ENCODE results near the gene G3BP1. TPM values are rescaled to one million over a fixed set of nuclear protein-coding genes. Genes with fewer than 3 reads are reported as not detected.

Gene G3BP1
- total and polyA plus RNA-seq, 2 of the 13 experiments (the other 11 are each of a cell fraction or from before 2014, with no cell fraction given), result 36.7 to 320 TPM

DNA sequence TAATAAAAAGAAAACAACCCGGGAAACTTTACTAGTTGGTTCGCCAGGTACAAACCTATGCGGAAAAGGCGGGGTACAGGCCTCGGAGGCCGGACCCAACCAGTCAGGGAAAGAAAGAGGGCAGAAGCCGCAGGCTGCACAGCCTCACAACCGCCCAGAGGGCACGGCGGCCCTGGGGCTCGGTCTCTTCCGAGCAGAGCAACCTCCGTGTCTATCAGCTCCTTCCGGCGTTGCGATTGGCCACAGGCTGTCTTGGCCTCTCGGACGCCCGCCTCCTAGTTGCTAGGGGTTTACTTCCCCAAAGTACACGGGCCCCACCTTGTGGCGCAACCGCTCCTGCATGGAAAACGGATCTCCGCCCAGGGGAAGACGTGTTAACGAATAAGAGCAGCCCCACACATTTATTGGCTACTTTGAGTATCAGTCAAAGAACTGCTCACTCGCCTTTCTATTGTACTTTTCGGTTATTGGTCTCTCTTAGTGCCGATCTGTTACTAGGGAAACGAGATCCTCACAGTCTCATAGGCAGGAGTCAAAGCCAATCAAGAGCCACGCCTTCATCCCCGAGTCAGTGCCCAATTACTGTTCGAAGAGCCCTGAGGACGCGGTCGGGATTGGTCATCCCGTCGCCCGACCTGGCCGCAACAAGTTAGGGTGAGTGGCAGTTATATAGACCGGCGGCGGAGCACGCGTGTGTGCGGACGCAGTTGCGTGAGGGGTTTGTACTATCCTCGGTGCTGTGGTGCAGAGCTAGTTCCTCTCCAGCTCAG is at the start of gene G3BP1 (continued):
- TF ChIP-seq ASH2L (IDR thresholded peaks at IDR 0.05; ENCODE audit: insufficient read length, low read depth, low read length), result peak; percentile 56
- TF ChIP-seq ZNF24 (IDR thresholded peaks at IDR 0.05), result no peak
- TF ChIP-seq, protein P1, sequence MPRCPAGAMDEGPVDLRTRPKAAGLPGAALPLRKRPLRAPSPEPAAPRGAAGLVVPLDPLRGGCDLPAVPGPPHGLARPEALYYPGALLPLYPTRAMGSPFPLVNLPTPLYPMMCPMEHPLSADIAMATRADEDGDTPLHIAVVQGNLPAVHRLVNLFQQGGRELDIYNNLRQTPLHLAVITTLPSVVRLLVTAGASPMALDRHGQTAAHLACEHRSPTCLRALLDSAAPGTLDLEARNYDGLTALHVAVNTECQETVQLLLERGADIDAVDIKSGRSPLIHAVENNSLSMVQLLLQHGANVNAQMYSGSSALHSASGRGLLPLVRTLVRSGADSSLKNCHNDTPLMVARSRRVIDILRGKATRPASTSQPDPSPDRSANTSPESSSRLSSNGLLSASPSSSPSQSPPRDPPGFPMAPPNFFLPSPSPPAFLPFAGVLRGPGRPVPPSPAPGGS (CRISPR knock-in tag; IDR thresholded peaks at IDR 0.05), result no peak
- TF ChIP-seq, protein P2, sequence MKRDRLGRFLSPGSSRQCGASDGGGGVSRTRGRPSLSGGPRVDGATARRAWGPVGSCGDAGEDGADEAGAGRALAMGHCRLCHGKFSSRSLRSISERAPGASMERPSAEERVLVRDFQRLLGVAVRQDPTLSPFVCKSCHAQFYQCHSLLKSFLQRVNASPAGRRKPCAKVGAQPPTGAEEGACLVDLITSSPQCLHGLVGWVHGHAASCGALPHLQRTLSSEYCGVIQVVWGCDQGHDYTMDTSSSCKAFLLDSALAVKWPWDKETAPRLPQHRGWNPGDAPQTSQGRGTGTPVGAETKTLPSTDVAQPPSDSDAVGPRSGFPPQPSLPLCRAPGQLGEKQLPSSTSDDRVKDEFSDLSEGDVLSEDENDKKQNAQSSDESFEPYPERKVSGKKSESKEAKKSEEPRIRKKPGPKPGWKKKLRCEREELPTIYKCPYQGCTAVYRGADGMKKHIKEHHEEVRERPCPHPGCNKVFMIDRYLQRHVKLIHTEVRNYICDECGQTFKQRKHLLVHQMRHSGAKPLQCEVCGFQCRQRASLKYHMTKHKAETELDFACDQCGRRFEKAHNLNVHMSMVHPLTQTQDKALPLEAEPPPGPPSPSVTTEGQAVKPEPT (CRISPR knock-in tag; IDR thresholded peaks at IDR 0.05; ENCODE audit: low read depth), result no peak; the same call in 1 of the 2 replicates
- TF ChIP-seq, protein P3, sequence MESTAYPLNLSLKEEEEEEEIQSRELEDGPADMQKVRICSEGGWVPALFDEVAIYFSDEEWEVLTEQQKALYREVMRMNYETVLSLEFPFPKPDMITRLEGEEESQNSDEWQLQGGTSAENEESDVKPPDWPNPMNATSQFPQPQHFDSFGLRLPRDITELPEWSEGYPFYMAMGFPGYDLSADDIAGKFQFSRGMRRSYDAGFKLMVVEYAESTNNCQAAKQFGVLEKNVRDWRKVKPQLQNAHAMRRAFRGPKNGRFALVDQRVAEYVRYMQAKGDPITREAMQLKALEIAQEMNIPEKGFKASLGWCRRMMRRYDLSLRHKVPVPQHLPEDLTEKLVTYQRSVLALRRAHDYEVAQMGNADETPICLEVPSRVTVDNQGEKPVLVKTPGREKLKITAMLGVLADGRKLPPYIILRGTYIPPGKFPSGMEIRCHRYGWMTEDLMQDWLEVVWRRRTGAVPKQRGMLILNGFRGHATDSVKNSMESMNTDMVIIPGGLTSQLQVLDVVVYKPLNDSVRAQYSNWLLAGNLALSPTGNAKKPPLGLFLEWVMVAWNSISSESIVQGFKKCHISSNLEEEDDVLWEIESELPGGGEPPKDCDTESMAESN (CRISPR knock-in tag; conservative IDR thresholded peaks at IDR 0.05), result peak; percentile 95
- peak; percentile 3 for TF ChIP-seq TBX2 (CRISPR knock-in tag; IDR thresholded peaks at IDR 0.05; ENCODE audit: borderline replicate concordance)
- TF ChIP-seq, protein P4, sequence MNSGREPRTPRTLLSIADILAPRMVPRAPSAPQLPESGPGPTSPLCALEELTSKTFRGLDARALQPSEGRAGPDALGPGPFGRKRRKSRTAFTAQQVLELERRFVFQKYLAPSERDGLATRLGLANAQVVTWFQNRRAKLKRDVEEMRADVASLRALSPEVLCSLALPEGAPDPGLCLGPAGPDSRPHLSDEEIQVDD (CRISPR knock-in tag; IDR thresholded peaks at IDR 0.05; ENCODE audit: borderline replicate concordance), result no peak
- TF ChIP-seq, protein P5, sequence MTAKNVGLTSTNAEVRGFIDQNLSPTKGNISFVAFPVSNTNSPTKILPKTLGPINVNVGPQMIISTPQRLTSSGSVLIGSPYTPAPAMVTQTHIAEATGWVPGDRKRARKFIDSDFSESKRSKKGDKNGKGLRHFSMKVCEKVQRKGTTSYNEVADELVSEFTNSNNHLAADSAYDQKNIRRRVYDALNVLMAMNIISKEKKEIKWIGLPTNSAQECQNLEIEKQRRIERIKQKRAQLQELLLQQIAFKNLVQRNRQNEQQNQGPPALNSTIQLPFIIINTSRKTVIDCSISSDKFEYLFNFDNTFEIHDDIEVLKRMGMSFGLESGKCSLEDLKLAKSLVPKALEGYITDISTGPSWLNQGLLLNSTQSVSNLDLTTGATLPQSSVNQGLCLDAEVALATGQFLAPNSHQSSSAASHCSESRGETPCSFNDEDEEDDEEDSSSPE (CRISPR knock-in tag; IDR thresholded peaks at IDR 0.05), result peak; percentile 45
- peak; percentile 75 for TF ChIP-seq BRCA1 (CRISPR knock-in tag; IDR thresholded peaks at IDR 0.05)
- TF ChIP-seq ZNF777 (CRISPR knock-in tag; IDR thresholded peaks at IDR 0.05), result peak; percentile 42; the same call in 1 of the 2 replicates
- TF ChIP-seq ZNF598 (CRISPR knock-in tag; IDR thresholded peaks at IDR 0.05; ENCODE audit: borderline replicate concordance), result no peak
- TF ChIP-seq, protein P6, sequence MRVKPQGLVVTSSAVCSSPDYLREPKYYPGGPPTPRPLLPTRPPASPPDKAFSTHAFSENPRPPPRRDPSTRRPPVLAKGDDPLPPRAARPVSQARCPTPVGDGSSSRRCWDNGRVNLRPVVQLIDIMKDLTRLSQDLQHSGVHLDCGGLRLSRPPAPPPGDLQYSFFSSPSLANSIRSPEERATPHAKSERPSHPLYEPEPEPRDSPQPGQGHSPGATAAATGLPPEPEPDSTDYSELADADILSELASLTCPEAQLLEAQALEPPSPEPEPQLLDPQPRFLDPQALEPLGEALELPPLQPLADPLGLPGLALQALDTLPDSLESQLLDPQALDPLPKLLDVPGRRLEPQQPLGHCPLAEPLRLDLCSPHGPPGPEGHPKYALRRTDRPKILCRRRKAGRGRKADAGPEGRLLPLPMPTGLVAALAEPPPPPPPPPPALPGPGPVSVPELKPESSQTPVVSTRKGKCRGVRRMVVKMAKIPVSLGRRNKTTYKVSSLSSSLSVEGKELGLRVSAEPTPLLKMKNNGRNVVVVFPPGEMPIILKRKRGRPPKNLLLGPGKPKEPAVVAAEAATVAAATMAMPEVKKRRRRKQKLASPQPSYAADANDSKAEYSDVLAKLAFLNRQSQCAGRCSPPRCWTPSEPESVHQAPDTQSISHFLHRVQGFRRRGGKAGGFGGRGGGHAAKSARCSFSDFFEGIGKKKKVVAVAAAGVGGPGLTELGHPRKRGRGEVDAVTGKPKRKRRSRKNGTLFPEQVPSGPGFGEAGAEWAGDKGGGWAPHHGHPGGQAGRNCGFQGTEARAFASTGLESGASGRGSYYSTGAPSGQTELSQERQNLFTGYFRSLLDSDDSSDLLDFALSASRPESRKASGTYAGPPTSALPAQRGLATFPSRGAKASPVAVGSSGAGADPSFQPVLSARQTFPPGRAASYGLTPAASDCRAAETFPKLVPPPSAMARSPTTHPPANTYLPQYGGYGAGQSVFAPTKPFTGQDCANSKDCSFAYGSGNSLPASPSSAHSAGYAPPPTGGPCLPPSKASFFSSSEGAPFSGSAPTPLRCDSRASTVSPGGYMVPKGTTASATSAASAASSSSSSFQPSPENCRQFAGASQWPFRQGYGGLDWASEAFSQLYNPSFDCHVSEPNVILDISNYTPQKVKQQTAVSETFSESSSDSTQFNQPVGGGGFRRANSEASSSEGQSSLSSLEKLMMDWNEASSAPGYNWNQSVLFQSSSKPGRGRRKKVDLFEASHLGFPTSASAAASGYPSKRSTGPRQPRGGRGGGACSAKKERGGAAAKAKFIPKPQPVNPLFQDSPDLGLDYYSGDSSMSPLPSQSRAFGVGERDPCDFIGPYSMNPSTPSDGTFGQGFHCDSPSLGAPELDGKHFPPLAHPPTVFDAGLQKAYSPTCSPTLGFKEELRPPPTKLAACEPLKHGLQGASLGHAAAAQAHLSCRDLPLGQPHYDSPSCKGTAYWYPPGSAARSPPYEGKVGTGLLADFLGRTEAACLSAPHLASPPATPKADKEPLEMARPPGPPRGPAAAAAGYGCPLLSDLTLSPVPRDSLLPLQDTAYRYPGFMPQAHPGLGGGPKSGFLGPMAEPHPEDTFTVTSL (CRISPR knock-in tag; IDR thresholded peaks at IDR 0.05; ENCODE audit: borderline replicate concordance), result no peak; the same call in 1 of the 2 replicates
- TF ChIP-seq ZNF775 (CRISPR knock-in tag; IDR thresholded peaks at IDR 0.05; ENCODE audit: borderline replicate concordance), result no peak
- TF ChIP-seq ZNF333 (CRISPR knock-in tag; IDR thresholded peaks at IDR 0.05; ENCODE audit: borderline replicate concordance), result no peak
- no peak for TF ChIP-seq AGO2 (optimal IDR thresholded peaks at IDR 0.05; ENCODE audit: low read depth, low read length)

Measured in HepG2 (cell line).